Activated CD4-positive, alpha-beta T cell treated with anti-CD3 and anti-CD28 coated beads, Interleukin-2, amount 50 U/mL, for 1 hour (primary cell): ENCODE results near the gene OR14K1.
"Not testable (repeated sequence)": the region's sequence is repeated elsewhere in the genome, so short reads cannot be mapped to it uniquely, and the experiment has no call there.

Experiments
- DNase-seq: peaks from one replicate; pipeline ENCODE4 v3.0.0-alpha.2; 2020

Gene OR14K1

GRCh38 chr1:247738315-247738714 lies at the start of gene OR14K1:
TSS of gene OR14K1 (plus strand) at chr1:247738615. CDS start at chr1:247738615, 0 bp downstream.
- DNase-seq, result no peak

GRCh38 chr1:247701338-247701737 lies 37.1 kb upstream of the OR14K1 start:
- no peak for DNase-seq

GRCh38 chr1:247710681-247711080 lies 27.7 kb upstream of the OR14K1 start:
- DNase-seq, result not testable (repeated sequence)

GRCh38 chr1:247713753-247714152 lies 24.7 kb upstream of the OR14K1 start:
- DNase-seq, result no peak

GRCh38 chr1:247716546-247716945 lies 21.9 kb upstream of the OR14K1 start, which contains the start of gene OR6F1:
TSS of gene OR6F1 (minus strand) at chr1:247716646. CDS start at chr1:247712755, 3,891 bp downstream.
- no peak for DNase-seq

- DNase-seq, result no peak
Observed at GRCh38 chr1:247721222-247721621, 17.2 kb upstream of the OR14K1 start.

GRCh38 chr1:247740721-247741120 lies 2.3 kb downstream of the OR14K1 start:
- DNase-seq, result no peak

GRCh38 chr1:247741756-247742155 lies 3.3 kb downstream of the OR14K1 start:
- DNase-seq, result no peak

- not testable (repeated sequence) for DNase-seq
Observed at GRCh38 chr1:247742215-247742760, 3.9 kb downstream of the OR14K1 start.

GRCh38 chr1:247746391-247746935 lies 8.0 kb downstream of the OR14K1 start:
- DNase-seq, result no peak

GRCh38 chr1:247747616-247748015 lies 9.2 kb downstream of the OR14K1 start:
- DNase-seq, result no peak

- no peak for DNase-seq
Observed at GRCh38 chr1:247748041-247748440, 9.6 kb downstream of the OR14K1 start, which contains the start of gene OR14A2. TSS of gene OR14A2 (minus strand) at chr1:247748141.

GRCh38 chr1:247749870-247750269 lies 11.5 kb downstream of the OR14K1 start:
- no peak for DNase-seq

GRCh38 chr1:247754311-247754710 lies 15.9 kb downstream of the OR14K1 start:
- not testable (repeated sequence) for DNase-seq

GRCh38 chr1:247760456-247760855 lies 22.0 kb downstream of the OR14K1 start, which contains the start of gene OR1C1:
TSS of gene OR1C1 (minus strand) at chr1:247760556. CDS start at chr1:247758406, 2,150 bp downstream.
- DNase-seq, result no peak

- DNase-seq, result no peak
Observed at GRCh38 chr1:247769603-247770002, 31.2 kb downstream of the OR14K1 start.
